Activated CD4-positive, alpha-beta memory T cell treated with anti-CD3 and anti-CD28 coated beads, Interleukin-2, amount 10 ng/mL, durations not matched to agents 7 days and 5 days (primary cell): ENCODE results near the gene NAPSA. TPM values are rescaled to one million over a fixed set of nuclear protein-coding genes. Genes with fewer than 3 reads are reported as not detected.

Experiments used
- CTCF ChIA-PET: fragments of 350-600 bp; sonication (Branson Sonifier 250); formaldehyde crosslinking; loops from one replicate; lab custom pipeline; 2021; ENCODE audit warnings: antibody characterized with exemption, inconsistent platforms; lab: Charles Lee
- POLR2A ChIA-PET: fragments of 350-600 bp; sonication (Branson Sonifier 250); formaldehyde crosslinking; loops from one replicate; lab custom pipeline; 2021; ENCODE audit warnings: antibody characterized with exemption; lab: Charles Lee
- DNase-seq: peaks from one replicate; pipeline ENCODE4 v3.0.0-alpha.2; 2020
- H3K27ac Mint-ChIP-seq: one replicate; pipeline ENCODE4 v1.8.0; 2021; ENCODE audit warnings: mild to moderate bottlenecking, mixed read lengths
- H3K27me3 Mint-ChIP-seq: one replicate; pipeline ENCODE4 v1.8.0; 2021; ENCODE audit warnings: mixed read lengths
- H3K36me3 Mint-ChIP-seq: one replicate; pipeline ENCODE4 v1.8.0; 2021; ENCODE audit warnings: low read depth, mixed read lengths
- H3K4me1 Mint-ChIP-seq: one replicate; pipeline ENCODE4 v1.8.0; 2021; ENCODE audit warnings: mixed read lengths
- H3K4me3 Mint-ChIP-seq: one replicate; pipeline ENCODE4 v1.8.0; 2021; ENCODE audit warnings: mild to moderate bottlenecking, mixed read lengths
- H3K9me3 Mint-ChIP-seq: one replicate; pipeline ENCODE4 v1.8.0; 2021; ENCODE audit warnings: mixed read lengths
- total RNA-seq, 2 experiments: library from RNA; stranded (reverse); gene quantifications; one replicate each; pipeline ENCODE4 v1.2.3, GENCODE V29; 2021

NAPSA gene
- total RNA-seq, 2 experiments from 2014 or later: 3.2 to 3.9 TPM

DNA sequence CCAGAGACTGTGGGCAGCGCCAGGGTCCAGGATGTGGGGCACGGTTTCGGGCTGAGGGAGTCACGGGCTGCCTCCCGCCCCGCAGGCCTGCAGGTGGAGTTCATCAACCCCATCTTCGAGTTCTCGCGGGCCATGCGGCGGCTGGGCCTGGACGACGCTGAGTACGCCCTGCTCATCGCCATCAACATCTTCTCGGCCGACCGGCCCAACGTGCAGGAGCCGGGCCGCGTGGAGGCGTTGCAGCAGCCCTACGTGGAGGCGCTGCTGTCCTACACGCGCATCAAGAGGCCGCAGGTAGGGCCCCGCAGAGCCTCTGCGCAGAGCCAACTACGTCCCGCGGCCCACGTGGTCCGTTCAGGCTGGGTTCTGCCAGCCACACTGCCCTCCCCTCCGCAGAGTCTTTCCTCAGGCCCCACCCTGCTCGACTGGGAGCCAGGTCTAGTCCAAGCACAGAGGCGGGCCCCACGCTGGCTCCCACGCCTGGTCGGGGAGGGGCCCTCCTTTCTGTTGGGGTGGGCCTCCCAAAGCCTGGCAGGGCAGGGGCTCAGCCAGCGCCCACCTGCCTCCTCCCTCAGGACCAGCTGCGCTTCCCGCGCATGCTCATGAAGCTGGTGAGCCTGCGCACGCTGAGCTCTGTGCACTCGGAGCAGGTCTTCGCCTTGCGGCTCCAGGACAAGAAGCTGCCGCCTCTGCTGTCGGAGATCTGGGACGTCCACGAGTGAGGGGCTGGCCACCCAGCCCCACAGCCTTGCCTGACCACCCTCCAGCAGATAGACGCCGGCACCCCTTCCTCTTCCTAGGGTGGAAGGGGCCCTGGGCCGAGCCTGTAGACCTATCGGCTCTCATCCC, 16.7 kb upstream of the NAPSA start:
- no peak for DNase-seq
- Mint-ChIP-seq H3K4me3 (no peak overlapping the region), H3K27me3 (no peaks in the 10 kb centered on the region), H3K27ac (no peak overlapping the region), H3K4me1 (peaks cover 41% of the 10 kb centered on the region), H3K9me3 (no peaks in the 10 kb centered on the region), H3K36me3 (peaks cover 63% of the 10 kb centered on the region)
- POLR2A ChIA-PET: no interaction called here
- CTCF ChIA-PET: no interaction called here

GRCh38 chr19:50380751-50381151, 15.3 kb upstream of the NAPSA start:
- ChIA-PET POLR2A (no interaction called here), CTCF (no interaction called here)
- H3K4me3 Mint-ChIP-seq: no peak overlapping the region
- no peak overlapping the region for H3K27ac Mint-ChIP-seq
- H3K27me3 Mint-ChIP-seq: no peaks in the 10 kb centered on the region
- DNase-seq: no peak
- H3K9me3 Mint-ChIP-seq: no peaks in the 10 kb centered on the region
- H3K36me3 Mint-ChIP-seq: peaks cover 59% of the 10 kb centered on the region
- peaks cover 46% of the 10 kb centered on the region for H3K4me1 Mint-ChIP-seq

GRCh38 chr19:50380137-50380536, 14.7 kb upstream of the NAPSA start:
- H3K4me3 Mint-ChIP-seq: no peak overlapping the region
- H3K27ac Mint-ChIP-seq: no peak overlapping the region
- peaks cover 44% of the 10 kb centered on the region for H3K4me1 Mint-ChIP-seq
- ChIA-PET CTCF (no interaction called here), POLR2A (no interaction called here)
- H3K9me3 Mint-ChIP-seq: no peaks in the 10 kb centered on the region
- H3K27me3 Mint-ChIP-seq: no peaks in the 10 kb centered on the region
- H3K36me3 Mint-ChIP-seq: peaks cover 58% of the 10 kb centered on the region
- no peak for DNase-seq

DNA sequence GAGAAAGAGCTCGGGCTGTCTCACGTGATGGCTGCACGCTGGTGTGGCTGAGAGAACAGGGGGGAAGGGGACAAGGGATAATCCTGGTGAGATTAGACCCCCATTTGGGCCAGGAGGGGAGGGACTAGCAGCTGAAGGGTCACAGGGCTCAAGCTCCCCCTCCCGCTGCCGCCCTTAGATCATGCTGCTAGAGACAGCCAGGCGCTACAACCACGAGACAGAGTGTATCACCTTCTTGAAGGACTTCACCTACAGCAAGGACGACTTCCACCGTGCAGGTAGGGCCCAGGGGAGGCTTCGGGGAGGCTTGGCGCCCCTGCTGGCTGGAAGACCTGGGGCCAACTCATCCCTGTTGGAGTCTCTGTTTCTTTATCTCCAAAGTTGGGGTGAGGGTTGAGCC, 14.2 kb upstream of the NAPSA start:
- no peak for DNase-seq
- Mint-ChIP-seq H3K36me3 (peaks cover 52% of the 10 kb centered on the region), H3K4me3 (no peak overlapping the region), H3K27ac (no peak overlapping the region), H3K9me3 (no peaks in the 10 kb centered on the region), H3K4me1 (peaks cover 40% of the 10 kb centered on the region), H3K27me3 (no peaks in the 10 kb centered on the region)
- CTCF ChIA-PET: no interaction called here
- POLR2A ChIA-PET: interaction anchor here (1.6 kb wide), 1 partner anchor 22 kb away, joined by 8 read pairs; no protein-coding TSS in a partner anchor

DNA sequence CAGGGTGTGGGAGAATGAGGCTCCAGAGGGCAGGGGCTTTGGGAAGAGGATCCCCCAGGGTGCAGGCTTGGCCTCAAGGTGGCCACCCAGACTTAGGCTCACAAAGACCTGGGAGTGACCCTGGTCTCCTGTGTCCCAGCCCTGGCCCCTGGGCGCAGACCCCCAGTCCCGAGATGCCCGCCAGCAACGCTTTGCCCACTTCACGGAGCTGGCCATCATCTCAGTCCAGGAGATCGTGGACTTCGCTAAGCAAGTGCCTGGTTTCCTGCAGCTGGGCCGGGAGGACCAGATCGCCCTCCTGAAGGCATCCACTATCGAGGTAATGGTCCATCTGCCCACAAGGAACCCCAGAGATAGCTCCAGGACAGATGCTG, 13.4 kb upstream of the NAPSA start:
- Mint-ChIP-seq H3K9me3 (no peaks in the 10 kb centered on the region), H3K4me3 (no peak overlapping the region), H3K36me3 (peaks cover 46% of the 10 kb centered on the region), H3K27ac (no peak overlapping the region), H3K4me1 (peaks cover 40% of the 10 kb centered on the region), H3K27me3 (no peaks in the 10 kb centered on the region)
- no peak for DNase-seq
- POLR2A ChIA-PET: interaction anchor here (1.6 kb wide), 1 partner anchor 21 kb away, joined by 8 read pairs; no protein-coding TSS in a partner anchor
- CTCF ChIA-PET: no interaction called here

GRCh38 chr19:50378169-50378862, 12.9 kb upstream of the NAPSA start:
- H3K27me3 Mint-ChIP-seq: no peaks in the 10 kb centered on the region
- ChIA-PET CTCF (no interaction called here), POLR2A (interaction anchor here (1.6 kb wide), 1 partner anchor 21 kb away, joined by 8 read pairs; no protein-coding TSS in a partner anchor)
- no peak overlapping the region for H3K4me3 Mint-ChIP-seq
- no peak overlapping the region for H3K27ac Mint-ChIP-seq
- no peak for DNase-seq
- H3K4me1 Mint-ChIP-seq: peaks cover 35% of the 10 kb centered on the region
- peaks cover 44% of the 10 kb centered on the region for H3K36me3 Mint-ChIP-seq
- no peaks in the 10 kb centered on the region for H3K9me3 Mint-ChIP-seq

GRCh38 chr19:50377517-50377916, 12.1 kb upstream of the NAPSA start:
- ChIA-PET CTCF (interaction anchor here (1.1 kb wide), 1 partner anchor 8 kb away, joined by 3 read pairs; no protein-coding TSS in a partner anchor), POLR2A (no interaction called here)
- H3K9me3 Mint-ChIP-seq: no peaks in the 10 kb centered on the region
- peaks cover 44% of the 10 kb centered on the region for H3K36me3 Mint-ChIP-seq
- DNase-seq: no peak
- peak overlapping the region; percentile 52 for H3K27ac Mint-ChIP-seq
- H3K4me3 Mint-ChIP-seq: no peak overlapping the region
- peaks cover 31% of the 10 kb centered on the region for H3K4me1 Mint-ChIP-seq
- H3K27me3 Mint-ChIP-seq: no peaks in the 10 kb centered on the region

DNA sequence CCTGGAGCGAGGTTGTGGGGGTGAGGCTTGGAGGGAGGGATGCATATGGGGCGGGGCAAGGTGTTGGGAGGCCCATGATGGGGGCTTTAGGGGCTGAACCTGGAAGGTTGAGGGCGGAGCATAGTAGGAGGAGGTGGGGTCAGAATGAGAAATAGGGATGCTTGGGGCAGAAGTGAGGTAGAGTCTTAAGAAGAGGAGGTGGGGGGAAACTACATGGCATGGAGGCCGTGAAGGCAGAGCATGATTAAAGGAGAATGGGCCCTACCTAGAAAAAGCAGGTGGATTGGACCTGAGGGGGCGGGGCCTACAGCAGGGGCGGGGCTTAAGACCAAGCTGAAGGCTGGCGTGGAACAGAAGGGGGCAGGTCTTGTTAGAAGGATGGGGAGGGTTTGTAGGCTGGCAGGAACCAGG, 11.6 kb upstream of the NAPSA start:
- ChIA-PET CTCF (interaction anchor here (1.1 kb wide), 1 partner anchor 8 kb away, joined by 3 read pairs; no protein-coding TSS in a partner anchor), POLR2A (no interaction called here)
- peak; percentile 60 for DNase-seq
- H3K27ac Mint-ChIP-seq: peak overlapping the region; percentile 52
- peak overlapping the region; percentile 88 for H3K4me3 Mint-ChIP-seq
- peaks cover 44% of the 10 kb centered on the region for H3K36me3 Mint-ChIP-seq
- H3K9me3 Mint-ChIP-seq: no peaks in the 10 kb centered on the region
- H3K27me3 Mint-ChIP-seq: no peaks in the 10 kb centered on the region
- H3K4me1 Mint-ChIP-seq: peaks cover 31% of the 10 kb centered on the region

- ChIA-PET POLR2A (interaction anchor here (0.7 to 2.7 kb wide), 11 partner anchors 8 to 429 kb away, joined by 3 to 18 read pairs (median 4); partner anchors contain the start of genes NAPSA and POLD1), CTCF (interaction anchor here (0.8 to 1.6 kb wide), 6 partner anchors 7 to 85 kb away, joined by 3 to 12 read pairs (median 4); no protein-coding TSS in a partner anchor)
- DNase-seq: peak; percentile 94
- peaks cover 31% of the 10 kb centered on the region for H3K4me1 Mint-ChIP-seq
- H3K27ac Mint-ChIP-seq: peak within 1 kb of the TSS; percentile 97
- peak within 1 kb of the TSS; percentile 88 for H3K4me3 Mint-ChIP-seq
- H3K27me3 Mint-ChIP-seq: no peaks in the 10 kb centered on the region
- H3K9me3 Mint-ChIP-seq: no peaks in the 10 kb centered on the region
- peaks cover 41% of the 10 kb centered on the region for H3K36me3 Mint-ChIP-seq
Observed at GRCh38 chr19:50376166-50377050, 11.0 kb upstream of the NAPSA start, which contains the start of gene NR1H2. Gene NR1H2 (plus strand): TSS chr19:50376457. CDS start chr19:50377606, 1,149 bp downstream.

- Mint-ChIP-seq H3K4me3 (no peak overlapping the region), H3K4me1 (peaks cover 36% of the 10 kb centered on the region), H3K9me3 (no peaks in the 10 kb centered on the region), H3K36me3 (peaks cover under 1% of the 10 kb centered on the region), H3K27ac (no peak overlapping the region), H3K27me3 (no peaks in the 10 kb centered on the region)
- ChIA-PET POLR2A (no interaction called here), CTCF (no interaction called here)
- no peak for DNase-seq
Observed at GRCh38 chr19:50371914-50372475, 6.6 kb upstream of the NAPSA start.

DNA sequence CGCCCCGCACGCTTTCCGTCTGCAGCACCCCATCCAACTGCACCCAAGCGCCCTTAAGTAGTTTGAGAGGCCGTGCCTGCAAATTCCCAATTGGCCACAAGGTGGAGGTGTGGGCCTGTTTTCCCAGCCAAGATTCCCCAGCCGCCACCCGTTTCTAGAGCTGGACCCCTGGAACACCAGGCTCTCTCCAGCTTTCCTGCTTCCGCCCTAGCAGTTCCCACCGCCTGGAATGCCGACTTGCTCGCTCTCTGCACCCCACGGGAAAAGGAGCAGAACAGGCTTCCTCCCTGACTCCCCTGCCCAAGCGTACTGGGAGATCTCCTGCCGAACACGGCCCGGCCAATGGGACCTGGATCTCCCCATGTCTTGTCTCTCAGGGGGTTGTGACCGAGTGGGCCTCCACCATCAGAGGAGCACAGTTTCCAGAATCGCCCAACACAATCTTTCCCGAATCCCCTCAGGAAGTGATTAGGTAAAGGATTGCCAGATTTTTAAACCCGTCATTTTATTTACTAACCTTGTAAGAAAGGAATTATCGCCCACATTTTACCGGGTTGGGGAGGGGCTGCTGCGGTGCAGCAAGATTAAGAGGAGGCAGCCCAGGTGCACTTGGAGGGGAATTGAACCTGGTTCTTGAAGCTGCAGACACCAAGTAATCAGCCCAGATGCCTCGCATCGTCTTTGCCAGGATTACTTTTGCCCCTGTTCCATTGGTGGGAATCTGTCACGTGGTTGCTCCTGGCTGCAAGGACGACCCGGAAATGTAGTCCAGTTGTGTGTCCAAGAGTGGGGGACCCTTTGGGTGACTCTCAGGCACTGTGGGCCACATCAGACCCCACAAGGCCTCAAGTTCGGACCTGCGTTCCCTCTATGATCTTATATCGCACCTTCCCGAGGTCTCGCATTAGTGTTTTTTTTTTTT, 3.5 kb upstream of the NAPSA start:
- Mint-ChIP-seq H3K9me3 (no peaks in the 10 kb centered on the region), H3K27me3 (no peaks in the 10 kb centered on the region), H3K36me3 (no peaks in the 10 kb centered on the region), H3K4me1 (peaks cover 42% of the 10 kb centered on the region), H3K27ac (peak overlapping the region; percentile 90), H3K4me3 (peak overlapping the region; percentile 94)
- POLR2A ChIA-PET: interaction anchor here (1.0 to 3.5 kb wide), 6 partner anchors 10 to 91 kb away, joined by 3 to 13 read pairs (median 5); partner anchors contain the start of gene POLD1
- CTCF ChIA-PET: interaction anchor here (0.6 to 3.3 kb wide), 19 partner anchors 8 to 429 kb away, joined by 3 to 21 read pairs (median 3); partner anchors contain the start of genes KCNC3 and POLD1
- DNase-seq: peak; percentile 83
